Measurements from ENCODE around the gene TSPAN10. TPM values are rescaled to one million over a fixed set of nuclear protein-coding genes. Genes with fewer than 3 reads are reported as not detected.

The TSPAN10 gene
- under 1 TPM in 2 of 4 donors, not detected in 2; 0.22 to 0.84 TPM for total RNA-seq

GRCh38 chr17:81636505-81637288 is at the start of gene TSPAN10, which contains the start of gene NPLOC4:
Gene TSPAN10 (plus strand): TSS chr17:81637196. CDS start chr17:81642413, 5,217 bp downstream.
Gene NPLOC4 (minus strand): TSS chr17:81637112. CDS start chr17:81636930, 182 bp downstream.
- Histone ChIP-seq H3K4me1 (peaks cover 0 to 44% (median 24%) of the 10 kb centered on the region in 4 donors), H3K27me3 (no peaks in the 10 kb centered on the region), H3K9me3 (no peaks in the 10 kb centered on the region), H3K27ac (peak within 1 kb of the TSS; percentile 10 to 92 (median 88)), H3K36me3 (peaks cover 0 to 13% (median 0%) of the 10 kb centered on the region in 3 donors), H3K4me3 (peak within 1 kb of the TSS; percentile 56 to 99 (median 86))
- TF ChIP-seq EP300 (IDR thresholded peaks at IDR 0.05) = peak; percentile 61 to 88
- TF ChIP-seq POLR2A (IDR thresholded peaks at IDR 0.05) = peak; percentile 47 to 75
- TF ChIP-seq CTCF (IDR thresholded peaks at IDR 0.05) = peak in 1 of 5 experiments; percentile 46
- peak; percentile 65 to 73 for DNase-seq (ENCODE audit: low spot score in 2 of 2)
- WGBS, 2 donors = 1% methylated on average over 45 to 69 of the region's 77 CpGs

- no peaks in the 10 kb centered on the region for H3K27me3 ChIP-seq
- H3K4me3 ChIP-seq = no peak overlapping the region
- no peak for DNase-seq (ENCODE audit: low spot score in 2 of 2)
- WGBS, 2 donors = 90 to 92% methylated on average over 5 of the region's 5 CpGs
- H3K27ac ChIP-seq = no peak overlapping the region
- no peaks in the 10 kb centered on the region for H3K4me1 ChIP-seq
- TF ChIP-seq EP300 (IDR thresholded peaks at IDR 0.05) (no peak), CTCF (IDR thresholded peaks at IDR 0.05) (no peak), POLR2A (IDR thresholded peaks at IDR 0.05) (no peak)
- no peaks in the 10 kb centered on the region for H3K9me3 ChIP-seq
- peaks cover 0 to 99% (median 13%) of the 10 kb centered on the region in 3 donors for H3K36me3 ChIP-seq
These were observed 47.4 kb upstream of the TSPAN10 start for GRCh38 chr17:81589612-81590011.

GRCh38 chr17:81590121-81590520 is 46.9 kb upstream of the TSPAN10 start:
- 88% methylated on average over 8 of the region's 8 CpGs for WGBS, 2 donors
- H3K36me3 ChIP-seq = peaks cover 0 to 99% (median 17%) of the 10 kb centered on the region in 3 donors

GRCh38 chr17:81591971-81592370 is 45.0 kb upstream of the TSPAN10 start:
- TF ChIP-seq EP300 (IDR thresholded peaks at IDR 0.05) (no peak), CTCF (IDR thresholded peaks at IDR 0.05) (no peak), POLR2A (IDR thresholded peaks at IDR 0.05) (no peak)
- 92 to 93% methylated on average over 14 of the region's 14 CpGs for WGBS, 2 donors
- H3K9me3 ChIP-seq = no peaks in the 10 kb centered on the region
- no peak for DNase-seq (ENCODE audit: low spot score in 2 of 2)
- no peak overlapping the region for H3K27ac ChIP-seq
- no peaks in the 10 kb centered on the region for H3K4me1 ChIP-seq
- no peaks in the 10 kb centered on the region for H3K27me3 ChIP-seq
- H3K4me3 ChIP-seq = no peak overlapping the region
- peaks cover 0 to 99% (median 17%) of the 10 kb centered on the region in 3 donors for H3K36me3 ChIP-seq

More at GRCh38 chr17:81590121-81590520, 46.9 kb upstream of the TSPAN10 start:
- no peak for TF ChIP-seq EP300 (IDR thresholded peaks at IDR 0.05)
- TF ChIP-seq CTCF (IDR thresholded peaks at IDR 0.05) = no peak
- TF ChIP-seq POLR2A (IDR thresholded peaks at IDR 0.05) = no peak
- no peak for DNase-seq (ENCODE audit: low spot score in 2 of 2)
- no peaks in the 10 kb centered on the region for H3K4me1 ChIP-seq
- H3K9me3 ChIP-seq = no peaks in the 10 kb centered on the region
- H3K27ac ChIP-seq = no peak overlapping the region
- no peaks in the 10 kb centered on the region for H3K27me3 ChIP-seq
- no peak overlapping the region for H3K4me3 ChIP-seq

Data from tibial nerve (tissue), 4 donors.